OCI-LY7 (cell line): Measurements from ENCODE around the gene FAM89B. TPM values are rescaled to one million over a fixed set of nuclear protein-coding genes. Genes with fewer than 3 reads are reported as not detected.

Experiments
- BruUV-seq: library from RNA; stranded (reverse); fragments of 400-500 nt; replicated peaks from 2 replicates; lab custom pipeline; 2021; lab: Mats Ljungman, UMichigan
- CTCF ChIA-PET: fragments of 300-600 bp; sonication (Branson Sonifier 250); formaldehyde crosslinking; loops from one replicate; lab custom pipeline; 2022; ENCODE audit warnings: antibody characterized with exemption; ENCODE audit not compliant: unreplicated experiment; lab: Charles Lee
- POLR2A ChIA-PET: fragments of 300-600 bp; sonication (Branson Sonifier 250); formaldehyde crosslinking; loops from one replicate; lab custom pipeline; 2022; ENCODE audit warnings: antibody characterized with exemption; lab: Charles Lee
- DNase-seq: peaks from one replicate; pipeline ENCODE4 v3.0.0-alpha.2; 2015; ENCODE audit warnings: low spot score
- H2AFZ ChIP-seq: fragments of 200-600 bp; sonication (generic), shearing (Covaris generic); 2 replicates; pipeline ENCODE4 v1.6.1; 2014; ENCODE audit warnings: mild to moderate bottlenecking, antibody characterized with exemption, low read length, moderate library complexity
- H3K27ac ChIP-seq: fragments of 200-600 bp; sonication (generic); 2 replicates; pipeline ENCODE4 v1.5.1; 2014; ENCODE audit warnings: mixed run types, low read depth, mild to moderate bottlenecking, moderate library complexity, low read length, inconsistent platforms; ENCODE audit not compliant: poor library complexity, severe bottlenecking
- H3K36me3 ChIP-seq: fragments of 200-600 bp; sonication (generic); 2 replicates; pipeline ENCODE4 v1.6.1; 2014; ENCODE audit warnings: mild to moderate bottlenecking, antibody characterized with exemption, low read length, moderate library complexity, mixed read lengths; ENCODE audit not compliant: insufficient read depth
- H3K4me1 ChIP-seq: fragments of 200-600 bp; sonication (generic); 2 replicates; pipeline ENCODE4 v1.5.1; 2014; ENCODE audit warnings: mild to moderate bottlenecking, low read length; ENCODE audit not compliant: insufficient read depth, poor library complexity, severe bottlenecking
- H3K4me2 ChIP-seq: fragments of 200-600 bp; sonication (generic); 2 replicates; pipeline ENCODE4 v1.6.1; 2014; ENCODE audit warnings: mild to moderate bottlenecking, low read length
- H3K4me3 ChIP-seq: fragments of 200-600 bp; sonication (generic); 2 replicates; pipeline ENCODE4 v1.5.1; 2014; ENCODE audit warnings: mild to moderate bottlenecking, low read depth, low read length; ENCODE audit not compliant: poor library complexity, severe bottlenecking
- H3K79me2 ChIP-seq: fragments of 200-600 bp; sonication (generic); 2 replicates; pipeline ENCODE4 v1.6.1; 2016; ENCODE audit warnings: low read depth, mild to moderate bottlenecking, low read length, moderate library complexity, mixed read lengths; ENCODE audit not compliant: insufficient read depth
- H3K9me2 ChIP-seq: fragments of 200-600 bp; sonication (generic); 2 replicates; pipeline ENCODE4 v1.6.1; 2016; ENCODE audit warnings: mild to moderate bottlenecking, low read length, mixed read lengths; ENCODE audit not compliant: insufficient read depth
- H3K9me3 ChIP-seq: fragments of 200-600 bp; sonication (generic); 2 replicates; pipeline ENCODE4 v1.6.1; 2014; ENCODE audit warnings: mild to moderate bottlenecking, mixed run types, low read length, mixed read lengths
- H4K20me1 ChIP-seq: fragments of 200-600 bp; sonication (generic); 2 replicates; pipeline ENCODE4 v1.6.1; 2014; ENCODE audit warnings: mild to moderate bottlenecking, antibody characterized with exemption, low read length, moderate library complexity, mixed read lengths; ENCODE audit not compliant: insufficient read depth
- EZH2phosphoT487 ChIP-seq: fragments of 200-600 bp; sonication (generic); IDR thresholded peaks from 2 replicates; pipeline ENCODE4 v1.6.1; 2018; ENCODE audit warnings: low read depth, borderline replicate concordance, mild to moderate bottlenecking, mixed run types, antibody characterized with exemption, low read length, moderate library complexity, mixed read lengths
- intact Hi-C: fragments of 100-400 bp; cut with micrococcal nuclease; formaldehyde crosslinking; loops from one replicate; pipeline ENCODE4 v1.10.0; 2022; ENCODE audit not compliant: unreplicated experiment
- total RNA-seq, 2 experiments: library from RNA; depleted of rRNA in 1 of 2; stranded (reverse); fragments of >200 nt in 1 of 2; shearing (Covaris generic) in 1 of 2; gene quantifications; 2 replicates each; pipeline ENCODE4 v1.2.3, GENCODE V29; 2014 to 2022
- TF ChIP-seq, protein P1 (sequence below): fragments of 200-600 bp; sonication (generic); conservative IDR thresholded peaks from 2 replicates; pipeline ENCODE4 v1.5.1; 2014; ENCODE audit warnings: mild to moderate bottlenecking, antibody characterized with exemption, low read length, moderate library complexity, mixed read lengths

Gene FAM89B
- total RNA-seq, 2 experiments from 2014 or later: 17.9 to 26.4 TPM

DNA sequence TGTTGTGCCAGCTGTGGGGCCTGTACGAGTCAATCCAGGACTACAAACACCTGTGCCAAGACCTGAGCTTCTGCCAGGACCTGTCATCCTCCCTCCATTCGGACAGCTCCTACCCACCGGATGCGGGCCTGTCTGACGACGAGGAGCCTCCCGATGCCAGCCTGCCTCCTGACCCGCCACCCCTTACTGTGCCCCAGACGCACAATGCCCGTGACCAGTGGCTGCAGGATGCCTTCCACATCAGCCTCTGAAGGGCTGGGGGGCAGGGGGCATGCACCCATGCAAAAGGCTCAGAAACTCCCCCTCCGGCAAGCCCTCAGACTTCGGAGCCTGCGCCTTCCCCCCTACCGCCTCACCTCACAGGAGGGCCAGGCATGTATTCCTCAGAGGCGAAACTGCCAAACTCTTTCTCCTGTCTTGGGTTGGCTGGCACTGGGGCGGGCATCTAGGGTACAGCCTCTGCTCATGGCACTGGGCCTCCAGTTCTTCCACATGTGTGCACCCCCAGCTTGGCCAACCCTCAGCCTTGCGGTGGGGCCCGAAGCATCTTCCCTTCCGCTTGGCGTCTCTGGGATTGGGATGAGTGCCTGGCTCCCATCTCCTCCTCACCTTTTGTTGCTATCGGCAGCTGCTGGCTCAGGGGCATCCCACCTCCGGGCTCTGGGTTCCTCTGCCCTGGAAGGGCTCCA is 1.2 kb downstream of the FAM89B start:
- H3K4me1 ChIP-seq: peaks cover 62% of the 10 kb centered on the region
- H3K4me2 ChIP-seq: peak overlapping the region; percentile 98
- ChIA-PET CTCF (no interaction called here), POLR2A (interaction anchor here (1.2 kb wide), 1 partner anchor 74 kb away, joined by 3 read pairs; no protein-coding TSS in a partner anchor)
- H3K79me2 ChIP-seq: peaks cover 39% of the 10 kb centered on the region
- no TSS peak for BruUV-seq
- no peaks in the 10 kb centered on the region for H3K9me3 ChIP-seq
- peaks cover 7% of the 10 kb centered on the region; the same call in 1 of the 2 replicates for H4K20me1 ChIP-seq
- peak overlapping the region; percentile 84 for H3K27ac ChIP-seq
- peak overlapping the region; percentile 94 for H3K4me3 ChIP-seq
- H3K36me3 ChIP-seq: peaks cover 8% of the 10 kb centered on the region; the same call in 1 of the 2 replicates
- H3K9me2 ChIP-seq: no peaks in the 10 kb centered on the region
- TF ChIP-seq EZH2phosphoT487: no peak
- TF ChIP-seq, protein P1, sequence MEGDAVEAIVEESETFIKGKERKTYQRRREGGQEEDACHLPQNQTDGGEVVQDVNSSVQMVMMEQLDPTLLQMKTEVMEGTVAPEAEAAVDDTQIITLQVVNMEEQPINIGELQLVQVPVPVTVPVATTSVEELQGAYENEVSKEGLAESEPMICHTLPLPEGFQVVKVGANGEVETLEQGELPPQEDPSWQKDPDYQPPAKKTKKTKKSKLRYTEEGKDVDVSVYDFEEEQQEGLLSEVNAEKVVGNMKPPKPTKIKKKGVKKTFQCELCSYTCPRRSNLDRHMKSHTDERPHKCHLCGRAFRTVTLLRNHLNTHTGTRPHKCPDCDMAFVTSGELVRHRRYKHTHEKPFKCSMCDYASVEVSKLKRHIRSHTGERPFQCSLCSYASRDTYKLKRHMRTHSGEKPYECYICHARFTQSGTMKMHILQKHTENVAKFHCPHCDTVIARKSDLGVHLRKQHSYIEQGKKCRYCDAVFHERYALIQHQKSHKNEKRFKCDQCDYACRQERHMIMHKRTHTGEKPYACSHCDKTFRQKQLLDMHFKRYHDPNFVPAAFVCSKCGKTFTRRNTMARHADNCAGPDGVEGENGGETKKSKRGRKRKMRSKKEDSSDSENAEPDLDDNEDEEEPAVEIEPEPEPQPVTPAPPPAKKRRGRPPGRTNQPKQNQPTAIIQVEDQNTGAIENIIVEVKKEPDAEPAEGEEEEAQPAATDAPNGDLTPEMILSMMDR: no peak
- peak; percentile 48 for DNase-seq
- no peak overlapping the region for H2AFZ ChIP-seq
- intact Hi-C loops: loop anchor here (1.0 to 10.0 kb wide), 5 partner anchors 15 to 719 kb away; partner anchors contain the start of genes PCNX3, RELA and SIPA1

DNA sequence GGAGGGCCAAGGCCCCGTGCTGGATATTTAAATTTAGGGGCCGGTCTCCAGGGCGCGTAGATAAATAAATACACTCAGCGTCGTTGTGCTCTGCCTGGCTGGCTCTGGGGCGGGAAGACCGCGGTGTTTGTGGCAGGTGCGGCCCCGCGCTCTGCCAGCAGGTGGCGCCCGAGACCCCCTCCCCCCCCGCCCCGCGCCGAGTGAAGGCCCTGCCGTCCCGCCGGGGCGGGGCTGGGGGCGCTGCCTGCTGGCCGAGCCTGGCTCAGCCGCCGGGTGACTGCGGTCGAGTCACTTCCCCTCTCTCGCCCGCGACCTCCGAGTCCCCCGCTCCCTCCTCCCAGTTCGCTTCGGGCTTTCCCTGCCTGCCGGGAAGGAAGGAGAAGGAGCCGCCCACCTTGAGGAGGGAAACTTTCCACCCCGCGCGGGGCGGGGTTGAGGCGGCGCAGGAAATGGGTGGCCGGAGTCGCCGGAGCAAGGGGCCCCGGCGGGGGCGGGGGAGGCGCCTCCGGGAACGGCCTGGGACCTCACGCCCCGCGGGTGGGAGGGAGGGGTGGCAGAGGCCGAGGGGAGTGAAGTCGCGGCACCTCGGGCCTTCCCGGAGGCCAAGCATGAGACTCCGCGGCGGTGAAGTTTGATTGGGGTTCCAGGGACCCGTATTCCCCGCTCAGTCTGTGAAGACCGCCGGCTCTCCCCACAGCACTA is 1.9 kb downstream of the FAM89B start:
- TF ChIP-seq, protein P1: peak; percentile 85
- TF ChIP-seq EZH2phosphoT487: no peak
- ChIA-PET CTCF (no interaction called here), POLR2A (interaction anchor here (1.1 kb wide), 1 partner anchor 39 kb away, joined by 4 read pairs; no protein-coding TSS in a partner anchor)
- H3K79me2 ChIP-seq: peaks cover 31% of the 10 kb centered on the region
- DNase-seq: peak; percentile 93
- no peak overlapping the region for H2AFZ ChIP-seq
- peak overlapping the region; percentile 94 for H3K4me3 ChIP-seq
- H4K20me1 ChIP-seq: peaks cover 7% of the 10 kb centered on the region; the same call in 1 of the 2 replicates
- H3K27ac ChIP-seq: peak overlapping the region; percentile 84
- no peaks in the 10 kb centered on the region for H3K9me2 ChIP-seq
- peak overlapping the region; percentile 98 for H3K4me2 ChIP-seq
- BruUV-seq: no TSS peak
- H3K36me3 ChIP-seq: peaks cover 8% of the 10 kb centered on the region; the same call in 1 of the 2 replicates
- intact Hi-C loops: loop anchor here (1.0 to 10.0 kb wide), 5 partner anchors 14 to 719 kb away; partner anchors contain the start of genes PCNX3, RELA and SIPA1
- peaks cover 55% of the 10 kb centered on the region for H3K4me1 ChIP-seq
- H3K9me3 ChIP-seq: no peaks in the 10 kb centered on the region
